Lung (tissue), 12 donors: Measurements from ENCODE around the gene SDK1. TPM values are rescaled to one million over a fixed set of nuclear protein-coding genes. Genes with fewer than 3 reads are reported as not detected.

Experiments
- ATAC-seq: fragments of 200-7000 bp; cut with Tn5 transposase; one replicate; pipeline ENCODE4 v1.9.1; 2020; ENCODE audit warnings: moderate number of reproducible peaks; ENCODE audit not compliant: insufficient read depth, low FRiP score
- DNase-seq, 3 donors: peaks; one replicate each; pipeline ENCODE4 v3.0.0-alpha.2; 2013 to 2017
- H3K27ac ChIP-seq, 2 donors: one replicate each; pipeline ENCODE4 v1.5.1; 2013; ENCODE audit warnings: mild to moderate bottlenecking in 2 of 2, moderate library complexity in 2 of 2, control low read depth in 1 of 2, inconsistent platforms in 1 of 2, low read depth in 1 of 2, low read length in 1 of 2
- H3K27me3 ChIP-seq, 3 donors: one replicate each; pipeline ENCODE4 v1.5.1; 2013; ENCODE audit warnings: low read length in 2 of 3; ENCODE audit not compliant: control insufficient read depth in 3 of 3, insufficient read depth in 3 of 3
- H3K36me3 ChIP-seq, 4 donors: one replicate each; pipeline ENCODE4 v1.5.1; 2013; ENCODE audit warnings: low read length in 4 of 4, mild to moderate bottlenecking in 1 of 4, moderate library complexity in 1 of 4; ENCODE audit not compliant: control insufficient read depth in 4 of 4, insufficient read depth in 4 of 4
- H3K4me1 ChIP-seq, 5 donors: one replicate each; pipeline ENCODE4 v1.5.1; 2013; ENCODE audit warnings: low read length in 5 of 5, mild to moderate bottlenecking in 2 of 5, moderate library complexity in 1 of 5; ENCODE audit not compliant: control insufficient read depth in 5 of 5, insufficient read depth in 5 of 5
- H3K4me3 ChIP-seq: one replicate; pipeline ENCODE4 v1.5.1; 2013; ENCODE audit warnings: mild to moderate bottlenecking, control low read depth, moderate library complexity
- H3K9ac ChIP-seq, 2 donors: one replicate each; pipeline ENCODE4 v1.5.1; 2013; ENCODE audit warnings: low read length in 2 of 2, control low read depth in 1 of 2; ENCODE audit not compliant: insufficient read depth in 1 of 2
- H3K9me3 ChIP-seq, 4 donors: one replicate each; pipeline ENCODE4 v1.5.1; 2013; ENCODE audit warnings: low read length in 3 of 4, mild to moderate bottlenecking in 1 of 4, moderate library complexity in 1 of 4; ENCODE audit not compliant: control insufficient read depth in 4 of 4, insufficient read depth in 3 of 4
- CTCF ChIP-seq: IDR thresholded peaks from 2 replicates; pipeline ENCODE4 v1.5.1; 2012; ENCODE audit warnings: mild to moderate bottlenecking; ENCODE audit errors: control extremely low read depth, extremely low read depth
- WGBS, 2 donors: extraction: QIAGEN DNeasy Blood & Tissue Kit; methylation state at CpG; one replicate each; pipeline ENCODE4 v1.1.7; 2013; 5-methylcytosine and 5-hydroxymethylcytosine counted together
- polyA plus RNA-seq, 2 donors: library from polyadenylated mRNA; stranded (reverse); fragments of 200-250 nt; gene quantifications; one replicate each; pipeline ENCODE4 v1.2.1, GENCODE V29; 2013
- total RNA-seq, 2 donors: library from RNA; depleted of rRNA in 1 of 2; stranded (reverse); fragments of >200 nt in 1 of 2; gene quantifications; one replicate each; pipeline ENCODE4 v1.2.1, GENCODE V29; 2014 to 2021
- donor health status: control.
- donor health status: control.
- donor health status: Bipolar disorder and iron deficiency.
- donor health status: healthy.
- donor health status: DM: yes; HTN: yes; CAD: no.

Gene SDK1
- total and polyA plus RNA-seq, 4 donors: 3.7 to 30.1 (median 12.7) TPM

GRCh38 chr7:3964980-3965606 is 664.0 kb downstream of the SDK1 start:
- DNase-seq: no peak
- ATAC-seq: no peak
- H3K27ac ChIP-seq: no peak overlapping the region
- no peak for TF ChIP-seq CTCF
- H3K27me3 ChIP-seq: no peaks in the 10 kb centered on the region
- H3K36me3 ChIP-seq: peaks cover 0 to 8% (median 4%) of the 10 kb centered on the region in 4 donors
- no peaks in the 10 kb centered on the region for H3K4me1 ChIP-seq
- no peak overlapping the region for H3K9ac ChIP-seq
- WGBS, 2 donors: 92 to 94% methylated on average over 8 of the region's 8 CpGs
- peaks cover 0 to 3% (median 0%) of the 10 kb centered on the region in 4 donors for H3K9me3 ChIP-seq
- H3K4me3 ChIP-seq: no peak overlapping the region

- ATAC-seq (no peak), DNase-seq (no peak)
- Histone ChIP-seq H3K9ac (no peak overlapping the region), H3K27ac (no peak overlapping the region), H3K36me3 (peaks cover 0 to 8% (median 4%) of the 10 kb centered on the region in 4 donors), H3K9me3 (peaks cover 0 to 3% (median 0%) of the 10 kb centered on the region in 4 donors), H3K27me3 (no peaks in the 10 kb centered on the region), H3K4me3 (no peak overlapping the region), H3K4me1 (no peaks in the 10 kb centered on the region)
- no peak for TF ChIP-seq CTCF
- 87 to 93% methylated on average over 15 of the region's 15 CpGs for WGBS, 2 donors
Observed at GRCh38 chr7:3965794-3966395, 664.8 kb downstream of the SDK1 start.

GRCh38 chr7:3968234-3968633 is 667.2 kb downstream of the SDK1 start:
- WGBS, 2 donors: 84 to 91% methylated on average over 4 of the region's 4 CpGs
- Histone ChIP-seq H3K9me3 (peaks cover 0 to 3% (median 0%) of the 10 kb centered on the region in 4 donors), H3K9ac (no peak overlapping the region), H3K4me1 (peaks cover 0 to 10% (median 0%) of the 10 kb centered on the region in 5 donors), H3K36me3 (peaks cover 0 to 5% (median 2%) of the 10 kb centered on the region in 4 donors), H3K27ac (no peak overlapping the region), H3K27me3 (no peaks in the 10 kb centered on the region), H3K4me3 (no peak overlapping the region)
- ATAC-seq (no peak), DNase-seq (no peak)
- no peak for TF ChIP-seq CTCF
